Smooth muscle cell (in vitro differentiated cells): Measurements from ENCODE around the gene ZNF8. TPM values are rescaled to one million over a fixed set of nuclear protein-coding genes. Genes with fewer than 3 reads are reported as not detected.

Experiments used
- DNase-seq: peaks from one replicate; lab custom pipeline; 2025; ENCODE audit not compliant: unreplicated experiment; lab: John Stamatoyannopoulos, UW
- H2AFZ ChIP-seq: fragments of 200-600 bp; sonication (generic); 2 replicates; pipeline ENCODE4 v1.6.0; 2016; ENCODE audit warnings: antibody characterized with exemption, low read depth, mild to moderate bottlenecking
- H3F3A ChIP-seq: fragments of 200-600 bp; sonication (generic); 2 replicates; pipeline ENCODE4 v1.6.0; 2017; ENCODE audit warnings: antibody characterized with exemption, low read depth
- H3K27ac ChIP-seq: fragments of 200-600 bp; sonication (generic); 2 replicates; pipeline ENCODE4 v1.5.1; 2016; ENCODE audit warnings: low read depth, mild to moderate bottlenecking
- H3K27me3 ChIP-seq: fragments of 200-600 bp; sonication (generic); 2 replicates; pipeline ENCODE4 v1.6.1; 2016; ENCODE audit warnings: low read depth, mild to moderate bottlenecking
- H3K36me3 ChIP-seq: fragments of 200-600 bp; sonication (generic); 2 replicates; pipeline ENCODE4 v1.5.1; 2016; ENCODE audit warnings: low read depth
- H3K4me1 ChIP-seq: fragments of 200-600 bp; sonication (generic); 2 replicates; pipeline ENCODE4 v1.5.1; 2016; ENCODE audit warnings: low read depth
- H3K4me2 ChIP-seq: fragments of 200-600 bp; sonication (generic); 2 replicates; pipeline ENCODE4 v1.6.0; 2016; ENCODE audit warnings: mild to moderate bottlenecking
- H3K4me3 ChIP-seq: fragments of 200-600 bp; sonication (generic); 2 replicates; pipeline ENCODE4 v1.5.1; 2016; ENCODE audit warnings: mild to moderate bottlenecking
- H3K79me2 ChIP-seq: fragments of 200-600 bp; sonication (generic); 2 replicates; pipeline ENCODE4 v1.6.0; 2016; ENCODE audit warnings: low read depth, mild to moderate bottlenecking
- H3K9ac ChIP-seq: fragments of 200-600 bp; sonication (generic); 2 replicates; pipeline ENCODE4 v1.6.0; 2016; ENCODE audit warnings: low read depth
- H3K9me3 ChIP-seq: fragments of 200-600 bp; sonication (generic); replicated peaks from 2 replicates; pipeline ENCODE4 v1.5.1; 2016; ENCODE audit warnings: low read depth
- H4K20me1 ChIP-seq: fragments of 200-600 bp; sonication (generic); 2 replicates; pipeline ENCODE4 v1.6.0; 2016; ENCODE audit warnings: low read depth
- CTCF ChIP-seq: fragments of 200-600 bp; sonication (generic); IDR thresholded peaks from 2 replicates; pipeline ENCODE4 v1.5.1; 2017; ENCODE audit warnings: borderline replicate concordance, mild to moderate bottlenecking, antibody characterized with exemption; ENCODE audit not compliant: insufficient read depth, poor library complexity, severe bottlenecking
- WGBS: methylation state at CpG from one replicate; pipeline ENCODE4 v1.1.7; 2016; ENCODE audit warnings: low lambda C conversion rate; 5-methylcytosine and 5-hydroxymethylcytosine counted together
- polyA plus RNA-seq: library from polyadenylated mRNA; unstranded; fragments of >200 nt; fragmentation: Nextera tagmentation; extraction: Ambion mirVana; gene quantifications from 2 replicates; pipeline ENCODE4 v1.2.1, GENCODE V29; 2016
- total RNA-seq: library from RNA; depleted of rRNA; stranded (reverse); fragments of >200 nt; gene quantifications from 2 replicates; pipeline ENCODE4 v1.2.3, GENCODE V29; 2014

The ZNF8 gene
- total and polyA plus RNA-seq, 2 experiments from 2014 or later = 1.1 to 7.8 TPM

- H2AFZ ChIP-seq = no peak overlapping the region
- TF ChIP-seq CTCF = no peak
- H3K27ac ChIP-seq = no peak overlapping the region
- peaks cover 20% of the 10 kb centered on the region for H3K36me3 ChIP-seq
- H3K27me3 ChIP-seq = no peaks in the 10 kb centered on the region
- no peak overlapping the region for H3K4me2 ChIP-seq
- H4K20me1 ChIP-seq = peaks cover 58% of the 10 kb centered on the region
- no peaks in the 10 kb centered on the region for H3K4me1 ChIP-seq
- no peak overlapping the region for H3K9ac ChIP-seq
- peaks cover 11% of the 10 kb centered on the region for H3K79me2 ChIP-seq
- no peak for DNase-seq
- WGBS = 94% methylated on average over 7 of the region's 7 CpGs
- H3K9me3 ChIP-seq = no peaks in the 10 kb centered on the region
- H3F3A ChIP-seq = no peaks in the 10 kb centered on the region
- H3K4me3 ChIP-seq = no peak overlapping the region
These were observed 32.6 kb downstream of the ZNF8 start for GRCh38 chr19:58311345-58311865.

GRCh38 chr19:58315580-58315979 is 36.8 kb downstream of the ZNF8 start:
- Histone ChIP-seq H3K4me2 (no peak overlapping the region), H3K79me2 (no peaks in the 10 kb centered on the region), H3K4me1 (no peaks in the 10 kb centered on the region), H3K27ac (no peak overlapping the region), H2AFZ (no peak overlapping the region), H4K20me1 (peaks cover 89% of the 10 kb centered on the region), H3K9me3 (no peaks in the 10 kb centered on the region), H3K9ac (no peak overlapping the region), H3K4me3 (no peak overlapping the region), H3K27me3 (no peaks in the 10 kb centered on the region), H3K36me3 (peaks cover 12% of the 10 kb centered on the region), H3F3A (no peaks in the 10 kb centered on the region)
- TF ChIP-seq CTCF = no peak
- WGBS = 92% methylated on average over 2 of the region's 2 CpGs
- DNase-seq = no peak

GRCh38 chr19:58317476-58318072 is 38.8 kb downstream of the ZNF8 start:
- no peak overlapping the region for H3K27ac ChIP-seq
- no peaks in the 10 kb centered on the region for H3K4me1 ChIP-seq
- H3K9me3 ChIP-seq = no peaks in the 10 kb centered on the region
- peaks cover 88% of the 10 kb centered on the region for H4K20me1 ChIP-seq
- H3K4me3 ChIP-seq = no peak overlapping the region
- no peaks in the 10 kb centered on the region for H3K27me3 ChIP-seq
- H3K4me2 ChIP-seq = no peak overlapping the region
- no peaks in the 10 kb centered on the region for H3K79me2 ChIP-seq
- H3K9ac ChIP-seq = no peak overlapping the region
- TF ChIP-seq CTCF = no peak
- peaks cover 8% of the 10 kb centered on the region for H3K36me3 ChIP-seq
- WGBS = 78% methylated on average over 7 of the region's 7 CpGs
- DNase-seq = no peak
- H2AFZ ChIP-seq = no peak overlapping the region
- no peaks in the 10 kb centered on the region for H3F3A ChIP-seq

- Histone ChIP-seq H3K36me3 (peaks cover 8% of the 10 kb centered on the region), H3F3A (no peaks in the 10 kb centered on the region), H2AFZ (no peak overlapping the region), H3K9me3 (no peaks in the 10 kb centered on the region), H3K27me3 (no peaks in the 10 kb centered on the region), H3K27ac (no peak overlapping the region), H3K4me1 (no peaks in the 10 kb centered on the region), H3K9ac (no peak overlapping the region), H3K4me2 (no peak overlapping the region), H3K4me3 (no peak overlapping the region), H3K79me2 (peaks cover 1% of the 10 kb centered on the region), H4K20me1 (peaks cover 89% of the 10 kb centered on the region)
- TF ChIP-seq CTCF = no peak
- no peak for DNase-seq
- 87% methylated on average over 4 of the region's 4 CpGs for WGBS
These were observed 39.5 kb downstream of the ZNF8 start for GRCh38 chr19:58318297-58318696.
